HepG2 (cell line): ENCODE results near the gene HSPE1. TPM values are rescaled to one million over a fixed set of nuclear protein-coding genes. Genes with fewer than 3 reads are reported as not detected.
A peak's percentile ranks its signal among the peaks of the same experiment; 100 is the strongest.

Source experiments
- AHR ChIP-seq: IDR thresholded peaks from 2 replicates; pipeline ENCODE4 v1.6.1; 2018; ENCODE audit warnings: missing genetic modification reagents, missing compliant biosample characterization
- CBX5 ChIP-seq: sonication (generic); formaldehyde crosslinking; IDR thresholded peaks from 2 replicates; pipeline ENCODE4 v1.4.0; 2020; ENCODE audit warnings: missing genetic modification reagents, borderline replicate concordance
- GATAD1 ChIP-seq: IDR thresholded peaks from 2 replicates; pipeline ENCODE4 v1.6.1; 2016; ENCODE audit warnings: missing genetic modification reagents, missing compliant biosample characterization
- HDAC2 ChIP-seq: sonication (generic); formaldehyde crosslinking; IDR thresholded peaks from 2 replicates; pipeline ENCODE4 v1.4.0; 2020; ENCODE audit warnings: missing genetic modification reagents
- IRX3 ChIP-seq: sonication (generic); formaldehyde crosslinking; IDR thresholded peaks from 2 replicates; pipeline ENCODE4 v1.8.1; 2023; ENCODE audit warnings: mild to moderate bottlenecking, low read depth, missing genetic modification reagents, borderline replicate concordance
- JUN ChIP-seq: sonication (generic); formaldehyde crosslinking; IDR thresholded peaks from 2 replicates; pipeline ENCODE4 v1.4.0; 2020; ENCODE audit warnings: mild to moderate bottlenecking, missing genetic modification reagents
- MED13 ChIP-seq: sonication (generic); formaldehyde crosslinking; IDR thresholded peaks from 2 replicates; pipeline ENCODE4 v1.5.0; 2020; ENCODE audit warnings: missing genetic modification reagents
- NFIC ChIP-seq: IDR thresholded peaks from 2 replicates; pipeline ENCODE4 v1.6.1; 2012; ENCODE audit warnings: mild to moderate bottlenecking, low read length, inconsistent platforms
- NR2C2 ChIP-seq: sonication (generic); formaldehyde crosslinking; IDR thresholded peaks from 2 replicates; pipeline ENCODE4 v1.4.0; 2020; ENCODE audit warnings: missing genetic modification reagents, mild to moderate bottlenecking, moderate library complexity, borderline replicate concordance
- REXO4 ChIP-seq: sonication (generic); formaldehyde crosslinking; IDR thresholded peaks from 2 replicates; pipeline ENCODE4 v1.8.0; 2022; ENCODE audit warnings: missing genetic modification reagents, mild to moderate bottlenecking, borderline replicate concordance
- SRSF4 ChIP-seq: fragments of 200-400 bp; formaldehyde crosslinking; IDR thresholded peaks from one replicate; pipeline ENCODE4 v1.6.1; 2018; ENCODE audit warnings: mild to moderate bottlenecking, low read depth, low read length, moderate library complexity; ENCODE audit not compliant: poor library complexity, severe bottlenecking
- THYN1 ChIP-seq: sonication (generic); formaldehyde crosslinking; IDR thresholded peaks from 2 replicates; pipeline ENCODE4 v1.8.1; 2023; ENCODE audit warnings: low read depth, mild to moderate bottlenecking, moderate library complexity, missing genetic modification reagents, borderline replicate concordance
- ZNF264 ChIP-seq: sonication (generic); formaldehyde crosslinking; IDR thresholded peaks from 2 replicates; pipeline ENCODE4 v1.4.0; 2020; ENCODE audit warnings: missing genetic modification reagents
- ZNF460 ChIP-seq: sonication (generic); formaldehyde crosslinking; IDR thresholded peaks from 2 replicates; pipeline ENCODE4 v1.5.1; 2020; ENCODE audit warnings: missing genetic modification reagents, mild to moderate bottlenecking, borderline replicate concordance
- ZNF468 ChIP-seq: sonication (generic); formaldehyde crosslinking; IDR thresholded peaks from 2 replicates; pipeline ENCODE4 v1.8.0; 2022; ENCODE audit warnings: mild to moderate bottlenecking, moderate library complexity, missing genetic modification reagents
- ZNF556 ChIP-seq: sonication (generic); formaldehyde crosslinking; IDR thresholded peaks from 2 replicates; pipeline ENCODE4 v1.4.0; 2020; ENCODE audit warnings: mild to moderate bottlenecking, missing genetic modification reagents, borderline replicate concordance
- ZNF615 ChIP-seq: sonication (generic); formaldehyde crosslinking; IDR thresholded peaks from 2 replicates; pipeline ENCODE4 v1.5.0; 2020; ENCODE audit warnings: mild to moderate bottlenecking, missing genetic modification reagents, borderline replicate concordance
- polyA plus RNA-seq, 8 experiments: library from polyadenylated mRNA; depleted of rRNA in 3 of 8; stranded (reverse) in 7 of 8; unstranded in 1 of 8; fragments of >200 nt; fragmentation: Illumina TruSeq in 4 of 8; extraction: Trizol in 4 of 8; gene quantifications; 2 replicates each; pipeline versions ENCODE4 v1.2.1 to v1.2.3, GENCODE V29; 2011 to 2016; ENCODE audit warnings: low read depth in 4 of 8, missing spikeins in 1 of 8, mixed read lengths in 1 of 8; ENCODE audit not compliant: insufficient read depth in 1 of 8
- total RNA-seq, 5 experiments: library from RNA; depleted of rRNA; stranded (reverse); fragments of >200 nt; fragmentation: Illumina TruSeq; extraction: Trizol; gene quantifications; 2 replicates each; pipeline ENCODE4 v1.2.3, GENCODE V29; 2016; ENCODE audit warnings: low read depth in 1 of 5
- TF ChIP-seq, protein P1 (sequence below): sonication (generic); formaldehyde crosslinking; IDR thresholded peaks from 2 replicates; pipeline ENCODE4 v1.9.0; 2021; ENCODE audit warnings: mild to moderate bottlenecking, missing genetic modification reagents
- TF ChIP-seq, protein P2 (sequence below), 2 experiments: sonication (generic) in 1 of 2; formaldehyde crosslinking in 1 of 2; IDR thresholded peaks; 2 replicates each; pipeline versions ENCODE4 v1.4.0 to v1.6.1; 2018 to 2020; ENCODE audit warnings: missing genetic modification reagents in 2 of 2, borderline replicate concordance in 1 of 2, low read depth in 1 of 2, mild to moderate bottlenecking in 1 of 2, missing biosample characterization in 1 of 2
- TF ChIP-seq, protein P3 (sequence below): sonication (generic); formaldehyde crosslinking; IDR thresholded peaks from 2 replicates; pipeline ENCODE4 v1.4.0; 2020; ENCODE audit warnings: missing genetic modification reagents, borderline replicate concordance

Gene HSPE1
- total and polyA plus RNA-seq, 2 of the 13 experiments (the other 11 are each of a cell fraction or from before 2014, with no cell fraction given): 244 to 823 TPM

DNA sequence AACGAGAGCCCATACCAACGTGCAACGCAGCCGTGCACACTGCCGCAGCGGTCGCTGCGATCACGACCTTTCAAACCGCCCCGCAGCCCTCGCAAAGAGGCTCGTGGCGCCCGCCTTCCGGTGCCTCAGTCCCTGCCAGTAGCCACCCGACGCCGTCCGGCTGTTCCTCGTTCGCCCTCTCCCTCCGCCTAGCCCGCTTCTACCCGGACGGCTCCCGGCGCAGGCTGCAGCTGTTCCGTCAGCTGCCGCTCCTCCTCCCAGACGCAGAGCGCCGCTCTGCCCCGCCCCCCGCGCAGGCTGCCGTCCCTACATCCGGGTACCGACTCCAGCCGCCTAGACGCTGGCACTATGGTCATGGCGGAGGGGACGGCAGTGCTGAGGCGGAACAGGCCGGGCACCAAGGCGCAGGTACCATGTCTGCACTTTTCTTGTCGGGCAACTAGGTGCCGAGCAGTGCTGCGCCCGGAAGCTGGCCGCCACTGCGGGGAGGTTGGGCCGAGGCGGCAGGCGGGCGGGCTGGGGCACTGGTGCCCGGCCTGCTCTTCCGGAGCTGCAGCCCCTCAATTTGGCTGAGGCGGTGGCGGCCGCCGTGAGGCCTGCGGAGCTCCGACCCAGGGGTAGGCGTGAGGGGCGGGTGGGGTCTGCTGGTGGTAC, 15.7 kb downstream of the HSPE1 start, which contains the start of gene MOB4 (continued):
- TF ChIP-seq, protein P1, sequence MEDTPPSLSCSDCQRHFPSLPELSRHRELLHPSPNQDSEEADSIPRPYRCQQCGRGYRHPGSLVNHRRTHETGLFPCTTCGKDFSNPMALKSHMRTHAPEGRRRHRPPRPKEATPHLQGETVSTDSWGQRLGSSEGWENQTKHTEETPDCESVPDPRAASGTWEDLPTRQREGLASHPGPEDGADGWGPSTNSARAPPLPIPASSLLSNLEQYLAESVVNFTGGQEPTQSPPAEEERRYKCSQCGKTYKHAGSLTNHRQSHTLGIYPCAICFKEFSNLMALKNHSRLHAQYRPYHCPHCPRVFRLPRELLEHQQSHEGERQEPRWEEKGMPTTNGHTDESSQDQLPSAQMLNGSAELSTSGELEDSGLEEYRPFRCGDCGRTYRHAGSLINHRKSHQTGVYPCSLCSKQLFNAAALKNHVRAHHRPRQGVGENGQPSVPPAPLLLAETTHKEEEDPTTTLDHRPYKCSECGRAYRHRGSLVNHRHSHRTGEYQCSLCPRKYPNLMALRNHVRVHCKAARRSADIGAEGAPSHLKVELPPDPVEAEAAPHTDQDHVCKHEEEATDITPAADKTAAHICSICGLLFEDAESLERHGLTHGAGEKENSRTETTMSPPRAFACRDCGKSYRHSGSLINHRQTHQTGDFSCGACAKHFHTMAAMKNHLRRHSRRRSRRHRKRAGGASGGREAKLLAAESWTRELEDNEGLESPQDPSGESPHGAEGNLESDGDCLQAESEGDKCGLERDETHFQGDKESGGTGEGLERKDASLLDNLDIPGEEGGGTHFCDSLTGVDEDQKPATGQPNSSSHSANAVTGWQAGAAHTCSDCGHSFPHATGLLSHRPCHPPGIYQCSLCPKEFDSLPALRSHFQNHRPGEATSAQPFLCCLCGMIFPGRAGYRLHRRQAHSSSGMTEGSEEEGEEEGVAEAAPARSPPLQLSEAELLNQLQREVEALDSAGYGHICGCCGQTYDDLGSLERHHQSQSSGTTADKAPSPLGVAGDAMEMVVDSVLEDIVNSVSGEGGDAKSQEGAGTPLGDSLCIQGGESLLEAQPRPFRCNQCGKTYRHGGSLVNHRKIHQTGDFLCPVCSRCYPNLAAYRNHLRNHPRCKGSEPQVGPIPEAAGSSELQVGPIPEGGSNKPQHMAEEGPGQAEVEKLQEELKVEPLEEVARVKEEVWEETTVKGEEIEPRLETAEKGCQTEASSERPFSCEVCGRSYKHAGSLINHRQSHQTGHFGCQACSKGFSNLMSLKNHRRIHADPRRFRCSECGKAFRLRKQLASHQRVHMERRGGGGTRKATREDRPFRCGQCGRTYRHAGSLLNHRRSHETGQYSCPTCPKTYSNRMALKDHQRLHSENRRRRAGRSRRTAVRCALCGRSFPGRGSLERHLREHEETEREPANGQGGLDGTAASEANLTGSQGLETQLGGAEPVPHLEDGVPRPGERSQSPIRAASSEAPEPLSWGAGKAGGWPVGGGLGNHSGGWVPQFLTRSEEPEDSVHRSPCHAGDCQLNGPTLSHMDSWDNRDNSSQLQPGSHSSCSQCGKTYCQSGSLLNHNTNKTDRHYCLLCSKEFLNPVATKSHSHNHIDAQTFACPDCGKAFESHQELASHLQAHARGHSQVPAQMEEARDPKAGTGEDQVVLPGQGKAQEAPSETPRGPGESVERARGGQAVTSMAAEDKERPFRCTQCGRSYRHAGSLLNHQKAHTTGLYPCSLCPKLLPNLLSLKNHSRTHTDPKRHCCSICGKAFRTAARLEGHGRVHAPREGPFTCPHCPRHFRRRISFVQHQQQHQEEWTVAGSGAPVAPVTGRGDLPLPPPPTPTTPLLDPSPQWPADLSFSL: no peak
- peak; percentile 97 for TF ChIP-seq AHR
- peak; percentile 86 for TF ChIP-seq MED13 (CRISPR knock-in tag)
- peak; percentile 87 for TF ChIP-seq IRX3 (CRISPR knock-in tag)
- peak; percentile 90; the same call in 1 of the 2 replicates for TF ChIP-seq ZNF615 (CRISPR knock-in tag)
- TF ChIP-seq ZNF468: peak; percentile 97
- TF ChIP-seq ZNF556 (CRISPR knock-in tag): peak; percentile 99
- peak; percentile 94 for TF ChIP-seq GATAD1 (CRISPR knock-in tag)
- TF ChIP-seq JUN: no peak
- peak; percentile 79 for TF ChIP-seq NR2C2
- TF ChIP-seq, protein P2, sequence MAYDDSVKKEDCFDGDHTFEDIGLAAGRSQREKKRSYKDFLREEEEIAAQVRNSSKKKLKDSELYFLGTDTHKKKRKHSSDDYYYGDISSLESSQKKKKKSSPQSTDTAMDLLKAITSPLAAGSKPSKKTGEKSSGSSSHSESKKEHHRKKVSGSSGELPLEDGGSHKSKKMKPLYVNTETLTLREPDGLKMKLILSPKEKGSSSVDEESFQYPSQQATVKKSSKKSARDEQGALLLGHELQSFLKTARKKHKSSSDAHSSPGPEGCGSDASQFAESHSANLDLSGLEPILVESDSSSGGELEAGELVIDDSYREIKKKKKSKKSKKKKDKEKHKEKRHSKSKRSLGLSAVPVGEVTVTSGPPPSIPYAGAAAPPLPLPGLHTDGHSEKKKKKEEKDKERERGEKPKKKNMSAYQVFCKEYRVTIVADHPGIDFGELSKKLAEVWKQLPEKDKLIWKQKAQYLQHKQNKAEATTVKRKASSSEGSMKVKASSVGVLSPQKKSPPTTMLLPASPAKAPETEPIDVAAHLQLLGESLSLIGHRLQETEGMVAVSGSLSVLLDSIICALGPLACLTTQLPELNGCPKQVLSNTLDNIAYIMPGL (CRISPR knock-in tag; IDR thresholded peaks at IDR 0.05; ENCODE audit: borderline replicate concordance in 1 of 2, low read depth in 1 of 2): peak; percentile 99 to 100; a peak in 3 of 4 replicates
- peak; percentile 99 for TF ChIP-seq HDAC2
- TF ChIP-seq NFIC: no peak
- TF ChIP-seq ZNF460 (CRISPR knock-in tag): peak; percentile 64; the same call in 1 of the 2 replicates
- no peak for TF ChIP-seq SRSF4
- TF ChIP-seq THYN1 (CRISPR knock-in tag): peak; percentile 96; the same call in 1 of the 2 replicates
- peak; percentile 99 for TF ChIP-seq CBX5 (CRISPR knock-in tag)
- peak; percentile 85; the same call in 1 of the 2 replicates for TF ChIP-seq ZNF264 (CRISPR knock-in tag)
- peak; percentile 93 for TF ChIP-seq REXO4 (CRISPR knock-in tag)
- TF ChIP-seq, protein P3, sequence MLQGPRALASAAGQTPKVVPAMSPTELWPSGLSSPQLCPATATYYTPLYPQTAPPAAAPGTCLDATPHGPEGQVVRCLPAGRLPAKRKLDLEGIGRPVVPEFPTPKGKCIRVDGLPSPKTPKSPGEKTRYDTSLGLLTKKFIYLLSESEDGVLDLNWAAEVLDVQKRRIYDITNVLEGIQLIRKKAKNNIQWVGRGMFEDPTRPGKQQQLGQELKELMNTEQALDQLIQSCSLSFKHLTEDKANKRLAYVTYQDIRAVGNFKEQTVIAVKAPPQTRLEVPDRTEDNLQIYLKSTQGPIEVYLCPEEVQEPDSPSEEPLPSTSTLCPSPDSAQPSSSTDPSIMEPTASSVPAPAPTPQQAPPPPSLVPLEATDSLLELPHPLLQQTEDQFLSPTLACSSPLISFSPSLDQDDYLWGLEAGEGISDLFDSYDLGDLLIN (CRISPR knock-in tag): 0 out of 2 replicates have a peak, but pooled peaks have one; percentile 18
